ENCODE measurements around the gene CYP27C1. TPM values are rescaled to one million over a fixed set of nuclear protein-coding genes. Genes with fewer than 3 reads are reported as not detected.

CYP27C1 gene
- polyA plus RNA-seq, 2 of the 4 experiments (the other 2 are of a cell fraction), result 2.2 to 4.6 TPM

DNA sequence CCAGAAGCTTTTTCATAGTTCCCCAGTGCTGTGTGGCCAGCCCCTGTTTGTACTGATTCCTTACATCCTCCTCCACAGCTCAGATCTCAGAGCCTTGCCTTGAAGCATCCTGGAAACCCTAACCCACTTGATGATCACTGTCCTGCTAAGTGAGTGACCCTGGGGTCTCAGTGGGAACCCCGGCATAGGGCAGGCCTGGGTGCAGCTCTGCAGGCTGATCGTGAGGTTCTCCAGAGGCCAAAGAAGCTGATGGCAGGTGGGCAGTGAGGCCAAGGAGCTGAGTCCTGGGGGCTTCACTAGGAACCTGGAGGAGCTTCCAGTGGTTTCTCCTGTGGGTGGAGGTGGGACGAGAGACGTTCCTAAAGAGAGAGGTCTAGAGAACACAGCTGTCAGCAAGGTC is 65.7 kb downstream of the CYP27C1 start:
- WGBS (ENCODE audit: missing lambda C conversion rate), result 77% methylated on average over 2 of the region's 4 CpGs
- Histone ChIP-seq H3K4me3 (no peak overlapping the region), H3K4me2 (no peak overlapping the region), H3K27ac (peak overlapping the region; percentile 59 to 81; a peak in 5 of 6 replicates), H3K9me3 (peaks cover 10% of the 10 kb centered on the region; the same call in 1 of the 3 replicates), H3K4me1 (peaks cover 33% of the 10 kb centered on the region)
- DNase-seq (ENCODE audit: low read depth in 1 of 2, low spot score in 1 of 2) (no peak), ATAC-seq (no peak), FAIRE-seq (no peak)
- ChIA-PET CTCF (interaction anchor here (0.9 to 1.4 kb wide), 7 partner anchors 12 to 126 kb away, joined by 3 to 4 read pairs (median 3); no protein-coding TSS in a partner anchor), POLR2A (no interaction called here)
- TF ChIP-seq NPAS2 (CRISPR knock-in tag; IDR thresholded peaks at IDR 0.05; ENCODE audit: borderline replicate concordance) (no peak), SMC3 (IDR thresholded peaks at IDR 0.05) (no peak), BHLHE40 (IDR thresholded peaks at IDR 0.05; ENCODE audit: low read depth, low read length) (no peak), CEBPB (IDR thresholded peaks at IDR 0.05) (no peak), TP53 (CRISPR knock-in tag; IDR thresholded peaks at IDR 0.05) (no peak), FOSB (CRISPR knock-in tag; IDR thresholded peaks at IDR 0.05) (no peak), ZNF302 (CRISPR knock-in tag; IDR thresholded peaks at IDR 0.05) (no peak), ZFP36 (IDR thresholded peaks at IDR 0.05; ENCODE audit: borderline replicate concordance, partially characterized antibody) (no peak), ESRRA (IDR thresholded peaks at IDR 0.05; ENCODE audit: borderline replicate concordance, low read length) (no peak), MAZ (IDR thresholded peaks at IDR 0.05; ENCODE audit: borderline replicate concordance, low read depth, low read length) (no peak), FOXS1 (CRISPR knock-in tag; IDR thresholded peaks at IDR 0.05) (no peak), EHMT2 (IDR thresholded peaks at IDR 0.05; ENCODE audit: low read depth) (no peak), PHF8 (IDR thresholded peaks at IDR 0.05; ENCODE audit: borderline replicate concordance, low read depth) (no peak), HDAC2 (IDR thresholded peaks at IDR 0.05) (no peak), SREBF2 (IDR thresholded peaks at IDR 0.05) (no peak)
- TF ChIP-seq, protein P1, sequence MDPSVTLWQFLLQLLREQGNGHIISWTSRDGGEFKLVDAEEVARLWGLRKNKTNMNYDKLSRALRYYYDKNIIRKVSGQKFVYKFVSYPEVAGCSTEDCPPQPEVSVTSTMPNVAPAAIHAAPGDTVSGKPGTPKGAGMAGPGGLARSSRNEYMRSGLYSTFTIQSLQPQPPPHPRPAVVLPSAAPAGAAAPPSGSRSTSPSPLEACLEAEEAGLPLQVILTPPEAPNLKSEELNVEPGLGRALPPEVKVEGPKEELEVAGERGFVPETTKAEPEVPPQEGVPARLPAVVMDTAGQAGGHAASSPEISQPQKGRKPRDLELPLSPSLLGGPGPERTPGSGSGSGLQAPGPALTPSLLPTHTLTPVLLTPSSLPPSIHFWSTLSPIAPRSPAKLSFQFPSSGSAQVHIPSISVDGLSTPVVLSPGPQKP (IDR thresholded peaks at IDR 0.05; ENCODE audit: low read depth, low read length), result no peak
- TF ChIP-seq, protein P2, sequence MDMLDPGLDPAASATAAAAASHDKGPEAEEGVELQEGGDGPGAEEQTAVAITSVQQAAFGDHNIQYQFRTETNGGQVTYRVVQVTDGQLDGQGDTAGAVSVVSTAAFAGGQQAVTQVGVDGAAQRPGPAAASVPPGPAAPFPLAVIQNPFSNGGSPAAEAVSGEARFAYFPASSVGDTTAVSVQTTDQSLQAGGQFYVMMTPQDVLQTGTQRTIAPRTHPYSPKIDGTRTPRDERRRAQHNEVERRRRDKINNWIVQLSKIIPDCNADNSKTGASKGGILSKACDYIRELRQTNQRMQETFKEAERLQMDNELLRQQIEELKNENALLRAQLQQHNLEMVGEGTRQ (IDR thresholded peaks at IDR 0.05), result no peak
- TF ChIP-seq, protein P3, sequence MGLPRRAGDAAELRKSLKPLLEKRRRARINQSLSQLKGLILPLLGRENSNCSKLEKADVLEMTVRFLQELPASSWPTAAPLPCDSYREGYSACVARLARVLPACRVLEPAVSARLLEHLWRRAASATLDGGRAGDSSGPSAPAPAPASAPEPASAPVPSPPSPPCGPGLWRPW (IDR thresholded peaks at IDR 0.05), result no peak
- TF ChIP-seq, protein P4, sequence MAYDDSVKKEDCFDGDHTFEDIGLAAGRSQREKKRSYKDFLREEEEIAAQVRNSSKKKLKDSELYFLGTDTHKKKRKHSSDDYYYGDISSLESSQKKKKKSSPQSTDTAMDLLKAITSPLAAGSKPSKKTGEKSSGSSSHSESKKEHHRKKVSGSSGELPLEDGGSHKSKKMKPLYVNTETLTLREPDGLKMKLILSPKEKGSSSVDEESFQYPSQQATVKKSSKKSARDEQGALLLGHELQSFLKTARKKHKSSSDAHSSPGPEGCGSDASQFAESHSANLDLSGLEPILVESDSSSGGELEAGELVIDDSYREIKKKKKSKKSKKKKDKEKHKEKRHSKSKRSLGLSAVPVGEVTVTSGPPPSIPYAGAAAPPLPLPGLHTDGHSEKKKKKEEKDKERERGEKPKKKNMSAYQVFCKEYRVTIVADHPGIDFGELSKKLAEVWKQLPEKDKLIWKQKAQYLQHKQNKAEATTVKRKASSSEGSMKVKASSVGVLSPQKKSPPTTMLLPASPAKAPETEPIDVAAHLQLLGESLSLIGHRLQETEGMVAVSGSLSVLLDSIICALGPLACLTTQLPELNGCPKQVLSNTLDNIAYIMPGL (CRISPR knock-in tag; IDR thresholded peaks at IDR 0.05; ENCODE audit: borderline replicate concordance), result no peak

DNA sequence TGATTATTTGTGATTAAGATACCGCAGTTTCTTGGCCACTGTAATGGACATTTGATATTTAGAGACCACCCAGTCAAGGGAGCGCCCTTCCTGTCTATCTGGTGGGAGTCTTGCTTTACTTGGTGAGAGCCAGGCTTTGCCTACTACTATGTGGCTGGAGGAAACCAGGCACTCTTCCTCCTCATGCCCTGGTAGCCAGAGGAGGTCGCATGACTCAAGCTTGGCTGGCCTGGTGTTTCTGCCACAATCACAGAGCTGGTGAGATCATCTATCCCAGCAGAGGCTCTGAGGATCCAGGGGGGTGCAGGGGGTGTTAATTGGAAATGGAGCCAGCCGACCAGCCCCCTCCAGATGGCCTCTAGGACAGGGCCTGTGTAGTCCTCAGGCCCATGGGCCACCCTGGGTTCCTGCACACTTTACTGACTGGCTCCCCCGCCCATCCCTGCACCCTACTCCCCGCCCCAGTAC is 66.4 kb downstream of the CYP27C1 start:
- ATAC-seq (peak; percentile 83 to 84), DNase-seq (ENCODE audit: low read depth in 1 of 2, low spot score in 1 of 2) (peak; percentile 27 to 41), FAIRE-seq (no peak)
- ChIA-PET POLR2A (no interaction called here), CTCF (interaction anchor here (0.6 to 1.4 kb wide), 6 partner anchors 12 to 127 kb away, joined by 3 to 4 read pairs (median 3); no protein-coding TSS in a partner anchor)
- TF ChIP-seq, protein P5, sequence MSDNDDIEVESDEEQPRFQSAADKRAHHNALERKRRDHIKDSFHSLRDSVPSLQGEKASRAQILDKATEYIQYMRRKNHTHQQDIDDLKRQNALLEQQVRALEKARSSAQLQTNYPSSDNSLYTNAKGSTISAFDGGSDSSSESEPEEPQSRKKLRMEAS (IDR thresholded peaks at IDR 0.05), result 0 out of 2 replicates have a peak, but pooled peaks have one; percentile 38
- no peak for TF ChIP-seq SREBF2 (IDR thresholded peaks at IDR 0.05)
- Histone ChIP-seq H3K27ac (peak overlapping the region; percentile 59 to 81; a peak in 5 of 6 replicates), H3K4me3 (no peak overlapping the region), H3K4me1 (peaks cover 38% of the 10 kb centered on the region), H3K4me2 (peak overlapping the region; percentile 27; the same call in 2 of the 3 replicates), H3K9me3 (peaks cover 10% of the 10 kb centered on the region; the same call in 1 of the 3 replicates)
- WGBS (ENCODE audit: missing lambda C conversion rate), result 54% methylated on average over 6 of the region's 6 CpGs
